T-helper 17 cell (primary cell): Measurements from ENCODE around the gene EIF4EBP2. TPM values are rescaled to one million over a fixed set of nuclear protein-coding genes. Genes with fewer than 3 reads are reported as not detected.

ENCODE experiments used
- ATAC-seq: fragments of 150-1000 bp; cut with Tn5 transposase; 2 replicates; pipeline ENCODE4 v1.10.0; 2021; ENCODE audit warnings: mild to moderate bottlenecking, moderate library complexity
- DNase-seq, 3 donors: peaks; one replicate each; pipeline versions ENCODE4 v3.0.0 to v3.0.0-alpha.2; 2020 to 2021
- H3K9me3 ChIP-seq: one replicate; pipeline ENCODE4 v1.7.0; 2013; ENCODE audit warnings: low read length, mild to moderate bottlenecking; ENCODE audit not compliant: control insufficient read depth, poor library complexity, severe bottlenecking
- H3K27ac Mint-ChIP-seq: one replicate; pipeline ENCODE4 v1.8.0; 2022; ENCODE audit warnings: mild to moderate bottlenecking, moderate library complexity, mixed read lengths
- H3K27me3 Mint-ChIP-seq: one replicate; pipeline ENCODE4 v1.8.0; 2022; ENCODE audit warnings: mixed read lengths
- H3K36me3 Mint-ChIP-seq: one replicate; pipeline ENCODE4 v1.8.0; 2022; ENCODE audit warnings: low read depth, mixed read lengths
- H3K4me1 Mint-ChIP-seq: one replicate; pipeline ENCODE4 v1.8.0; 2022; ENCODE audit warnings: mild to moderate bottlenecking, mixed read lengths
- H3K4me3 Mint-ChIP-seq: one replicate; pipeline ENCODE4 v1.8.0; 2022; ENCODE audit warnings: mild to moderate bottlenecking, moderate library complexity, mixed read lengths
- total RNA-seq, 4 donors: library from RNA in 2 of 4; stranded (reverse) in 2 of 4; gene quantifications; one replicate each; pipeline ENCODE4 v1.2.3 and lab custom pipeline; 2022 to 2026

Gene EIF4EBP2
- 10 to 100 TPM; 44.2 to 49.5 TPM for total RNA-seq
- total RNA-seq (lab: John Stamatoyannopoulos, UW): 110 to 131 reads per million in 2 donors

GRCh38 chr10:70404036-70404786 lies at the start of gene EIF4EBP2:
Gene EIF4EBP2 (plus strand): TSS chr10:70404145. CDS start chr10:70404402, 257 bp downstream.
- Mint-ChIP-seq H3K36me3 (peaks cover 3% of the 10 kb centered on the region), H3K4me3 (peak within 1 kb of the TSS; percentile 98), H3K27ac (peak within 1 kb of the TSS; percentile 97), H3K4me1 (peaks cover 34% of the 10 kb centered on the region), H3K27me3 (no peaks in the 10 kb centered on the region)
- DNase-seq (peak; percentile 97 to 99 (median 99)), ATAC-seq (peak; percentile 95)
- H3K9me3 ChIP-seq: no peaks in the 10 kb centered on the region

GRCh38 chr10:70354556-70354955 lies 49.4 kb upstream of the EIF4EBP2 start:
- peak overlapping the region; percentile 67 for H3K27ac Mint-ChIP-seq

GRCh38 chr10:70355051-70356021 lies 48.6 kb upstream of the EIF4EBP2 start:
- H3K27ac Mint-ChIP-seq: peak overlapping the region; percentile 67
- peaks cover 13% of the 10 kb centered on the region for H3K27me3 Mint-ChIP-seq
- no peak for DNase-seq
- peak; percentile 65 for ATAC-seq
- H3K36me3 Mint-ChIP-seq: no peaks in the 10 kb centered on the region
- no peaks in the 10 kb centered on the region for H3K9me3 ChIP-seq
- peaks cover 15% of the 10 kb centered on the region for H3K4me1 Mint-ChIP-seq
- H3K4me3 Mint-ChIP-seq: peak overlapping the region; percentile 75

More at GRCh38 chr10:70354556-70354955, 49.4 kb upstream of the EIF4EBP2 start:
- no peaks in the 10 kb centered on the region for H3K9me3 ChIP-seq
- H3K4me1 Mint-ChIP-seq: peaks cover 12% of the 10 kb centered on the region
- H3K4me3 Mint-ChIP-seq: no peak overlapping the region
- ATAC-seq (no peak), DNase-seq (no peak)
- no peaks in the 10 kb centered on the region for H3K36me3 Mint-ChIP-seq
- peaks cover 13% of the 10 kb centered on the region for H3K27me3 Mint-ChIP-seq

GRCh38 chr10:70357565-70357964 lies 46.4 kb upstream of the EIF4EBP2 start:
- H3K27ac Mint-ChIP-seq: peak overlapping the region; percentile 56
- peaks cover 3% of the 10 kb centered on the region for H3K36me3 Mint-ChIP-seq
- no peak for DNase-seq
- peaks cover 21% of the 10 kb centered on the region for H3K4me1 Mint-ChIP-seq
- peaks cover 13% of the 10 kb centered on the region for H3K27me3 Mint-ChIP-seq
- ATAC-seq: no peak
- H3K9me3 ChIP-seq: no peaks in the 10 kb centered on the region
- H3K4me3 Mint-ChIP-seq: no peak overlapping the region

- no peak for DNase-seq
- peaks cover 13% of the 10 kb centered on the region for H3K27me3 Mint-ChIP-seq
- no peak overlapping the region for H3K27ac Mint-ChIP-seq
- peaks cover 3% of the 10 kb centered on the region for H3K36me3 Mint-ChIP-seq
- no peaks in the 10 kb centered on the region for H3K9me3 ChIP-seq
- H3K4me3 Mint-ChIP-seq: no peak overlapping the region
- H3K4me1 Mint-ChIP-seq: peaks cover 19% of the 10 kb centered on the region
- no peak for ATAC-seq
Observed at GRCh38 chr10:70358446-70358845, 45.5 kb upstream of the EIF4EBP2 start.

- ATAC-seq (no peak), DNase-seq (no peak)
- H3K27ac Mint-ChIP-seq: no peak overlapping the region
- H3K27me3 Mint-ChIP-seq: peaks cover 13% of the 10 kb centered on the region
- no peak overlapping the region for H3K4me3 Mint-ChIP-seq
- H3K4me1 Mint-ChIP-seq: peaks cover 19% of the 10 kb centered on the region
- H3K9me3 ChIP-seq: no peaks in the 10 kb centered on the region
- H3K36me3 Mint-ChIP-seq: peaks cover 3% of the 10 kb centered on the region
Observed at GRCh38 chr10:70359017-70359550, 44.9 kb upstream of the EIF4EBP2 start.

GRCh38 chr10:70360215-70360614 lies 43.7 kb upstream of the EIF4EBP2 start:
- peaks cover 3% of the 10 kb centered on the region for H3K36me3 Mint-ChIP-seq
- no peak overlapping the region for H3K27ac Mint-ChIP-seq
- H3K4me1 Mint-ChIP-seq: peaks cover 25% of the 10 kb centered on the region
- no peak overlapping the region for H3K4me3 Mint-ChIP-seq
- H3K27me3 Mint-ChIP-seq: peaks cover 8% of the 10 kb centered on the region
- DNase-seq (no peak), ATAC-seq (no peak)
- no peaks in the 10 kb centered on the region for H3K9me3 ChIP-seq

GRCh38 chr10:70362328-70362727 lies 41.6 kb upstream of the EIF4EBP2 start:
- H3K27ac Mint-ChIP-seq: no peak overlapping the region
- H3K36me3 Mint-ChIP-seq: peaks cover 3% of the 10 kb centered on the region
- DNase-seq (no peak), ATAC-seq (no peak)
- no peak overlapping the region for H3K4me3 Mint-ChIP-seq
- H3K4me1 Mint-ChIP-seq: peaks cover 17% of the 10 kb centered on the region
- no peaks in the 10 kb centered on the region for H3K9me3 ChIP-seq
- H3K27me3 Mint-ChIP-seq: no peaks in the 10 kb centered on the region

GRCh38 chr10:70363292-70363691 lies 40.7 kb upstream of the EIF4EBP2 start:
- ATAC-seq (no peak), DNase-seq (no peak)
- no peaks in the 10 kb centered on the region for H3K9me3 ChIP-seq
- H3K4me3 Mint-ChIP-seq: no peak overlapping the region
- H3K27ac Mint-ChIP-seq: no peak overlapping the region
- peaks cover 3% of the 10 kb centered on the region for H3K36me3 Mint-ChIP-seq
- H3K4me1 Mint-ChIP-seq: peaks cover 17% of the 10 kb centered on the region
- no peaks in the 10 kb centered on the region for H3K27me3 Mint-ChIP-seq

- peak overlapping the region; percentile 61 for H3K4me3 Mint-ChIP-seq
- H3K36me3 Mint-ChIP-seq: peaks cover 3% of the 10 kb centered on the region
- H3K4me1 Mint-ChIP-seq: peaks cover 17% of the 10 kb centered on the region
- DNase-seq (peak; percentile 69 to 76 (median 70)), ATAC-seq (peak; percentile 98)
- no peaks in the 10 kb centered on the region for H3K27me3 Mint-ChIP-seq
- no peak overlapping the region for H3K27ac Mint-ChIP-seq
- no peaks in the 10 kb centered on the region for H3K9me3 ChIP-seq
Observed at GRCh38 chr10:70363971-70364771, 39.8 kb upstream of the EIF4EBP2 start.

GRCh38 chr10:70364772-70365091 lies 39.2 kb upstream of the EIF4EBP2 start:
- H3K36me3 Mint-ChIP-seq: peaks cover 3% of the 10 kb centered on the region
- peaks cover 14% of the 10 kb centered on the region for H3K4me1 Mint-ChIP-seq
- no peak overlapping the region for H3K27ac Mint-ChIP-seq
- DNase-seq (no peak), ATAC-seq (no peak)
- H3K27me3 Mint-ChIP-seq: no peaks in the 10 kb centered on the region
- H3K9me3 ChIP-seq: no peaks in the 10 kb centered on the region
- H3K4me3 Mint-ChIP-seq: peak overlapping the region; percentile 61

GRCh38 chr10:70367195-70367796 lies 36.6 kb upstream of the EIF4EBP2 start:
- no peak for DNase-seq
- Mint-ChIP-seq H3K36me3 (no peaks in the 10 kb centered on the region), H3K27ac (no peak overlapping the region), H3K4me3 (no peak overlapping the region), H3K27me3 (no peaks in the 10 kb centered on the region), H3K4me1 (peaks cover 7% of the 10 kb centered on the region)
- no peaks in the 10 kb centered on the region for H3K9me3 ChIP-seq
- ATAC-seq: no peak
